HL-60/S4 (cell line): ENCODE data around the gene UBL3.

Experiments
- in situ Hi-C: fragments of 300-500 bp; cut with MboI; formaldehyde crosslinking; loops from 2 replicates; pipeline ENCODE4 v1.14.3; 2022; ENCODE audit warnings: low sequenced_read_pairs

UBL3 gene

DNA sequence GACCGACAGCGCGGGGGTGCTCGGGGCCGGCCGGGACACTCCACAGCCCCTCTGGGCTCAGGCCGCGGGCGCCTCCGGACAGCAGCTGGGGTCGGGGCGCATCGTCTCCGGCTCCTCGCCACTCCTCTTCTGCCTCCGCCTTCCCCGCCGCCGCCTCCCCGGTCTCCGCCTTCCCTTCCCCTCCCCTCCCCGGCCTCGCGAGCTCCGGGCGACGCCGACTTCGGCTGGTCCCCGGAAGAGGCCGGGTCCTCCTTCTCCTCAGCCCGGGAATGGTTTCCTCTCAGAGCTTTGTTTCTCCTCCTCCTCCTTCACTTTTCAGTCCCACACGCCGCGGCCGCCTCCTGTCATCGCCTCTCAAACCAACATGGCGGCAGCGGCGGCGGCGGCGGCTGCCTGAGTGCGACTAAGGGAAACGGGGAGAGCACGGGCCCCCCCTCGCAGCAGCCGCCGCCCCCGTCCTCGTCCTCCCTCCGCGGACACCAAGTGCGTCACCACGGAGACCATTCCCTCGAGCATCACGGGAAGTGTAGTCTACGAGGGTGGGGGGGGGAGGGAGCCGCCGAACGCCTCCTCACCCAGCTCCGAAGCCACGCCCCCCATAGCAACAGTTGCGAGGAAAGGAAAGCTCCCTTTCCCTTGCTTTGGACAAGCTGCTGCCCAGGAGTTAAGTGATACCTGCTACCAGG, at the start of gene UBL3:
Gene UBL3, minus strand, starts transcription at position 405 of the 686 bp plus-strand sequence. CDS start 1,079 bp downstream, outside the sequence.
- in situ Hi-C loops, result no loop called here

- in situ Hi-C loops, result no loop called here
Measured at GRCh38 chr13:29897102-29897501, 46.7 kb upstream of the UBL3 start.

DNA sequence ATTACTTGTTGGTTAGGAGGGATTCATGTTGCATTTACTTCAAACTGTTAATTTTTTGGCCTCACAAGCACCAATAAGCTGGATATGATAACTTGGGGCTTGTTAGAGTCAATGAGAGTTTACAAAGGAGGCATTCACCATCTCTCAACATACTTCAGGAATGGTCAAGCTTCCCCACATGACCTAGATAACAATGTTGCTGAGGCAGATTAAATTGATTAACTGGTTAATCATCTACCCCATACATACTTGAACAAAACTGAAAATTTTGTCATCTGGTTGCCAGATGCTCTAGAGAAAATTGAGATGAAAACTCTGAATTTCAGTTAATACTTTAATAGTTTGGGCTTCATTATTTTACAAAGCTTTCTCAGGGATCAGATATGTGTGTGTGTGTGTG, 43.0 kb upstream of the UBL3 start:
- in situ Hi-C loops, result no loop called here

DNA sequence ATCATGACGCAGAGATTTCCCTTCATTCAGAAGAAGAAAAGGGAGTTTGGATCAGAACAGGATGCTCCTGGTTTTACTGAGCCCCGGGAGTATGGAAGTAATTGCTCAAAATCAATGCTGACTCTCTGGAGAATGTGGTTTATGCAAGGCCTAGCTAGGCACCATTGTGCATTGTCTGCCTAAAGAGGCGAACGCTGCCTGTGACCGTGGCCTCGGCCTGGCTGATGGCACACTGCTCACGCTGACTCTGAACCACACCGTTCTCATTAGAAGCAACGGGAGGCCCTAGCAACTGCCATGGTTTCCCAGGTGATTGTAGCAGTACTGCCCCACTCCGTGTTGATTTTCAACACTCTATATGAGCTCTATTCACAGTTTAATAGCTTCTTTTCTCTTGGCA, 41.7 kb upstream of the UBL3 start:
- in situ Hi-C loops, result no loop called here

DNA sequence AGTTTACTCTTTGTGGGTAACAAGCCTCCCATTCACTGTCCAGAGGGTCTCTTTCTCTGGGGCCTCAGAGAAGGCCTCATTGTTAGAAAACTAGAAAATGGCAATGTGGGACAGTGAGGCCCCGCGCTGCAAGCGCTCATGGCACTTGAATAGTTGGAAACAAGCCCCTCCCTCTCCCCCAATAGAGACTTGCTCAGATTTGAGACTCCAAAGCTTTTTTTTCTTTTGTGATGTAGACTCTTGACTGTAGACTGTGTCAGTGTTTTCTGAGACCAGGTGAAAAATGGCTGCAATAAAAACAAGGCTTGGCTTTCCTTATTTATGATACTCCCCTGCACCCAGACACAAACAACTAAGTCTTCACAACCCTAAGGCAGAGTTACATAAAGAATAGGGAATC, 38.7 kb upstream of the UBL3 start:
- in situ Hi-C loops, result no loop called here

DNA sequence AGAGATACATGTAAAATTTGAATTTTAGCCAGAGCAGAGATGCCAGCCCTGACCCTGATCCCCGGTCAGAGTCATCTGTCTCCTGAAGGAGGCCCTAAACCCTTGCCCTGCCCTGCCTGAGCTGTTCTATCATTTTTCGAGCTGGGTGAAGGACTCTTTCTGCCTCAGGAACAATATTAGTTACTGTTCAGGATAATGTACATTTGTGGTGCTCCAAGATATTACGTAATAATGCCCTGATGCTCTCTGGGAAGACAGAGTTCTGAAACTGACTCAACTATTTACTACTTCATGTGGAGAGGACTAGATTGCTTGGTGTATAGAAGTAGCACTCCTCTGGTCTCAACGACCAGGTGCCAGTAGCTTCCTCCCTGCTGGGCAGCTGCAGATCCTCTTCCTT, 37.9 kb upstream of the UBL3 start:
- in situ Hi-C loops, result no loop called here

- in situ Hi-C loops, result no loop called here
Measured at GRCh38 chr13:29887686-29888085, 37.3 kb upstream of the UBL3 start.

DNA sequence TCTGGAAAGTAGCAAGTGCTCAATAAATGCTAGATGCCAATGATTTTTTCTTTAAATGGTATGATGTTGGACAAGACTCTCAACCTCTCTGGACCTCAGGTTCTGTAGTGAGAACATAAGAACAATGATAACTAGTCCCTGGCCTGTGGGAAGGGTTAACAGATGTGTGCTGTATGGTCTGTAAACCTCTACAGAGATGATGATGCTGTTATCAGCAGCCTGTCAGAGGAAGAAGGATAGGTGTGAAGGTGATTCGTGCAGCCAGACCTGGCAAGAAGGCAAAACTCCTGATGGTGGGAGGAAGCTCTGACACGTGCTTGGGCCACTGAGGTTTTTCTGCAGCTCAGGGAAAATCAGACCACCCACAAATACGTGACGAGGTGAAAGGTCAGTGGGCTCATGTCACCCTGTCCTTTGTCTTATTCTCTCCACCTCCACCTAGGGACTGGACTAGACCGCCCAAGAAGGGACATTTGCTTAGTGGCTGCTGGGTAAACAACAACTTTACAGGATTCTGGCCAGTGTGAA, 36.7 kb upstream of the UBL3 start:
- in situ Hi-C loops, result no loop called here

DNA sequence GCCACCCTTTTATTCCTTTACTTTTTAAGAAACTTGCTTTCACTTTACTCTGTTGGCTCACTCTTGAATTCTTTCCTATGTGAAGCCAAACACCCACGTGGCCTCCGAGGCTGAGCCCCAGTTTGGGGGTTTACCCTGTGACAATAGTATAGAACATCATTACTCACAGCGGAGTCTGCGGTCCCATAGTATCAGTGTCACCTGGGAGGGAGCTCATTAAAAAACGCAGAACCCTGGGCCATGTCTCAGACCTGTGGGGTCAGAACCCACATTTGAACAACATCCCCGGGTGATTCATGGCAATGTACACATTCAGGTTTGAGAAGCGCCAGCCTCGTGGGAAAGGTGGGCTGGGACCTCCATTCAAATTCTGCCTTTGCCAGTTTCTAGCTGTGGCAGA, 36.0 kb upstream of the UBL3 start:
- in situ Hi-C loops, result no loop called here

GRCh38 chr13:29885989-29886388, 35.6 kb upstream of the UBL3 start:
- in situ Hi-C loops, result no loop called here

DNA sequence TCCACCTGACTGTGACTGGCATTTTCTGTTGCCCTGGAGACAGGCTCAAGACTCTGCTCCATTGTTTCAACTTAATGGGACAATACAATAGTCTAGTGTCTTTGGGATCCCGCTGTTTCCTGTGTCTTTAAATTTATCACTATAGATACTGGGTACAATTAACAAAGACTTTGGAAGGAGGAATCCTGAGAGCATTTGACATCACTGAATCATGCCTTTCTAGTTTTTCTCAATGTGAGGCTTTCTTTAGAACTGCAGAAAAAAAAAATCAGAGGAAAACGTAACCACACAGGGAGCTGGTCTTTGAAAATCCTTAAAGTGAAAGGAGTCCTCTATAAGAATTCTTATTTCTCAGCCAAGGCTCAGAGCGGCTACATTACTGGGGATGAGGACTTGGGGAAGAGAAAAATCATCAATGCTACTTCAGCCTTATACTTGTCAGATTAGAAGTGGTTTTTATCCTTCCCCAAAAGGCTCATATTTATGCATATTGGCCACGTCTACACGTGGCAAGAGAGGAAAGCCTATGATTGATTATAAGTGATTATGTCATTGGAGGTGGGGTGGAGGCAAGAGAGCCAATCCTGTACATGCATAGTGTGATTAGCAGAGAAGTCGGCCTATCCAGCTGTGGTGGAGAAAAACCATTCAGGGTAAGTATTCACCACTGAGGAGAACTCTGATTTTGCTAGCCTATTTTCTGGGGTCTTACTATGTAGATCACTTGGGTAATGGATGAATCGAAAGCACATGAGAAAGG, 34.4 kb upstream of the UBL3 start:
- in situ Hi-C loops, result no loop called here

GRCh38 chr13:29883941-29884518, 33.6 kb upstream of the UBL3 start:
- in situ Hi-C loops, result no loop called here

DNA sequence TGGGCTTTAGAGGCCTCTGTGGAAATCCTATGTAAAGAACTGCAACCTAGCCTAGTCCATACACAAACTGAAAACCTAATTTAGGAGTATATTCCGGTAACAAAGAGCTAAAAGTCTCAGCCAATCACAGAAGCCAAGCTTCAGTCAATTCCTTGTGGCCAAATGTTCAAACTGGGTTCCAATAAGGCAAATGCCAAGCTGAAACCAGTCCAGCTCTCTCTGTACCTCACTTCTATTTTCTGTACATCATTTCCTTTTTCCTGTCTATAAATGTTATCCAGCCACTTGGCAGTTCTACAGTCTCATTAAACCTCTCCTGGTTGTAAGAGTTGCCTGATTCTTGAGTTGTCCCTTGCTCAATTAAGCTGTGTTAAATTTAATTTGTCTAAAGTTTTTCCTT, 31.7 kb upstream of the UBL3 start:
- in situ Hi-C loops, result no loop called here

DNA sequence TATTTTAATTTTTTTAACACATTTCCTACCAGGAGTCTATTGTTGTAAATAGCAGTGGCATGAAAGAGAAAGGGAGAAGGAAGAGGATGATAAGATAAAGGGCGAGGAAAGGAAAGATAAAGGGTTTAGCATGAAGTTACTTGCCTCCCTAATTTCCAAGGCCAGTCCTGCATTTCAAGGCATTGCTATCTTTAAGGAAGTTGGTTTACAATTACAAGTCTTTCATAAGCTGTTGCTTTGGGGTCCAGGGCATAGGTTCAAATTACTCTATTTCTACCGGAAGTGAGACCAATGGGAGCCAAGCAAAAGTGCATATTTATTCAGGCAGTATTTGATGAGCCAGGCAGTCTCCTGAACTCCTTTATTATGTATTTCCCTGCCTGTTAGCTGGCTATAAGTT, 27.7 kb upstream of the UBL3 start:
- in situ Hi-C loops, result no loop called here

DNA sequence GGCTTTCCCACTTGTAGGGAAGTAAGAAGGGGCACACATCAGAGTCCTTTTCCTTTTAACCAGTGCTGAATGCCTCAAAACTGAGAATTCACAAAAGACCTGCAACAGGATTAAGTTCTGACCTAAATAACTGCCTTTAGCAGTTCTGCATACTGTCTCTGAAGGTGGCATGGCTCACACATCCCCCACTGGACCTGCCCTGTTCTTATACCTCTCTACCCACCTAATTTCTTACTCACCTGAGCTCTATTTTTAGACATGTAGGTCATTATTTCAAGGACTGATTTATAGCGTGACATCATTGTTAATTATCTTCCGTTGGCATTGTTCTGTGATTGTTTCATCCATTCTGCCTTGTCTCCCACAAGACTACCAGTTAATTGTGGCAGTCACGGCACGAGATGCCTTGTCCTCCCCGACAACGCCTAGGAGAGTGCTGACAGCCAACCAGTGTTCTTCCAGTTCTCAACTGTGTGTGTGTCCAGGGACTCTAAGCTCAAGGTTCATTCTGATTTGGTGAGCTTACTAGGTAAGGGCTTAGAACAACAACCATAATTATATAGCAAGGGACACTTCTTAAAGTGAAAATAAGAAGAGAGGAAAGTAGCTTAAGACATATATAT, 27.1 kb upstream of the UBL3 start:
- in situ Hi-C loops, result no loop called here

- in situ Hi-C loops, result no loop called here
Measured at GRCh38 chr13:29875646-29876045, 25.2 kb upstream of the UBL3 start.

- in situ Hi-C loops, result no loop called here
Measured at GRCh38 chr13:29868581-29868980, 18.2 kb upstream of the UBL3 start.

GRCh38 chr13:29865934-29866333, 15.5 kb upstream of the UBL3 start:
- in situ Hi-C loops, result no loop called here

DNA sequence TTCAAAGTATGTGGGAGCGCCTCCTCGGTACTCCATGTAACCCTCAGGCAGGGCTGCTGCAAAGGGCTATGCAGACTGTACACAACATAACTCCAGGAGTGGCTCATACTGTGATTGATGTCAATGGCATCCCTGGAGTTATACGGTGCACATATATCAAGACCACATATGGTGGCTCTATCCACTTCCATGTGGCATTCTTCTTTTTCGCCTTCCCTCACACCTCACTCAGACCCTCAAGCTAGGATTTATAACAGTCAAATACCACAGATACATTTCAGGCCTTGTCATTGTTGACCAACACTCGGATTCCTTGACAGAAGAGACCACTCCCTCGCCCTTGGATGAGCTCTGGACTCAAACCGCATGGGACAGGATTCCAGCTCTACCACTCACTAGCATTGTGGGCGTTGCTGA, 11.3 kb upstream of the UBL3 start:
- in situ Hi-C loops, result no loop called here

DNA sequence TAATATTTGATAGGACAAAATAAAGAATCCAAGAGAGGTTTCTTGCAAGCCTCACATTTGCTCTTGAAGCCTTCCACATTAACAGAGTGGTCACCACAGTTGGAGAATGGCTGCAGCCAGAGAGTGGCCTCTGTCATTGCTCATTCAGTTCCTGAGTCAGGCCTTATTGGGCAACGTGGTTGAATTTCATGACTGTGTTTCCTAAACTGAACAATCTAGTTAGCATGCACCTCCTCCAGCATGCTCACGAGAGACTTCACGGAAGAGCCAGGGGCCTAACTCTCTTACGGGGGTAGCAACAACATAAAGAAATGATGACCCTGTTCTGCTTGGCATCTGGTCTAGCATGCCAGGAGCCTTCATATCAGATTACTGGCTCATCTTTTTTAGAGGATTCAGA, 9.6 kb upstream of the UBL3 start:
- in situ Hi-C loops, result no loop called here

DNA sequence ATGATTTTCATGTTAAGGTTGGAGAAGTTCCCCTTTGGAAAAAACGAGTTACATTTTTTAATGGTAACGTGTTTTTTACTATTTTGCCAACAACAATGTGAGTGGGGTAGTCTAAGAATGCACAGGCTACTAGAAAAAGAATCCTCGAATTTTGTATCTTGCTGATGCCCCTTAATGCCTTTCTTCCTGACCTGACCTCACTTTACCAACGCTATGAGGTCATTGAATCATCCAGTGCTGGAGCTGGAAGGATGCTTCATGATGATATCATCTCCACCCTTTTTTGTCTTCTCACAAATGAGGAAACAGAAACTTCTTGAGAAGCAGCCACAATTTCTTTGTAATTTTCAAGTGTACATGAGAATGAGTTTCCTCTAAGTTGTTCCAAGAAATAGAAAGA, 8.2 kb upstream of the UBL3 start:
- in situ Hi-C loops, result no loop called here

GRCh38 chr13:29858231-29858630, 7.8 kb upstream of the UBL3 start:
- in situ Hi-C loops, result no loop called here
